Lower leg skin (tissue), 4 donors: ENCODE results near the gene HTR3E. TPM values are rescaled to one million over a fixed set of nuclear protein-coding genes. Genes with fewer than 3 reads are reported as not detected.

ENCODE experiments used
- DNase-seq, 2 donors: peaks; one replicate each; pipeline ENCODE4 v3.0.0-alpha.2; 2019; ENCODE audit warnings: low spot score in 2 of 2
- H3K4me3 ChIP-seq: fragments of 200-600 bp; sonication (generic); 2 replicates; pipeline ENCODE4 v1.5.1; 2017; ENCODE audit warnings: mild to moderate bottlenecking, low read depth; ENCODE audit not compliant: poor library complexity, severe bottlenecking
- CTCF ChIP-seq, 3 donors: fragments of 450-650 bp; IDR thresholded peaks; one replicate each; pipeline ENCODE4 v1.5.1; 2016; ENCODE audit warnings: antibody characterized with exemption in 3 of 3, mild to moderate bottlenecking in 3 of 3, moderate library complexity in 2 of 3
- POLR2A ChIP-seq, 2 donors: fragments of 450-650 bp; IDR thresholded peaks; one replicate each; pipeline ENCODE4 v1.6.1; 2016 to 2017; ENCODE audit warnings: antibody characterized with exemption in 2 of 2, mild to moderate bottlenecking in 1 of 2, moderate library complexity in 1 of 2
- WGBS, 2 donors: methylation state at CpG; one replicate each; pipeline ENCODE4 v1.1.5; 2018; 5-methylcytosine and 5-hydroxymethylcytosine counted together
- intact Hi-C: fragments of 100-400 bp; cut with DNase I; formaldehyde crosslinking; loops from one replicate; pipeline ENCODE4 v1.15.0; 2023; ENCODE audit warnings: low total_unique reads
- total RNA-seq, 4 donors: library from RNA; depleted of rRNA; stranded (reverse); fragments of >200 nt; gene quantifications; one replicate each; pipeline ENCODE4 v1.1.0, GENCODE V29; 2016

Gene HTR3E
- total RNA-seq, 4 donors from 2014 or later, result not detected

DNA sequence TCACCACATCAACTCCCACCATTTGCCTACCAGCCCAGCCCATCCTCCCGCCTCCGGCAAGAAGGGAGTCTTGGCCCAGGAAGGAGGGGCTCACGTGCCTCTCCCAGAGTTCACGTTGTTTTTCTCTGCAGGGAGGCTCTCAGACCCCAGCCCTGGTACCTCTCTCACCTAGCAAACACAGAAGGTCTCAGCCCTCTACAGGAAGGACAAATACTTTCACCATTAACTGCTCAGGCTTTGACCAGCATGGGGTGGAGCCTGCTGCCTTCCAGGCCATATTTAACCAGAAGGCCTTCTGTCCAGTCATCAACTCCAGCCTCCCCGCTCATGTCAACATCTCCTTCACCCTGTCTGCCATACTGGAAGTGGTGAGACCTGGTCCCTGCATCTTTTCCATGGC lies 19.0 kb upstream of the HTR3E start:
- TF ChIP-seq POLR2A (IDR thresholded peaks at IDR 0.05) (no peak), CTCF (IDR thresholded peaks at IDR 0.05) (no peak)
- DNase-seq, result no peak
- H3K4me3 ChIP-seq, result no peak overlapping the region
- intact Hi-C loops, result no loop called here
- whole genome bisulfite sequencing, 2 donors, result 71 to 73% methylated on average over 5 of the region's 5 CpGs

- WGBS, 2 donors, result 80 to 82% methylated on average over 3 of the region's 3 CpGs
These were observed 18.0 kb upstream of the HTR3E start for GRCh38 chr3:184078851-184079250.

DNA sequence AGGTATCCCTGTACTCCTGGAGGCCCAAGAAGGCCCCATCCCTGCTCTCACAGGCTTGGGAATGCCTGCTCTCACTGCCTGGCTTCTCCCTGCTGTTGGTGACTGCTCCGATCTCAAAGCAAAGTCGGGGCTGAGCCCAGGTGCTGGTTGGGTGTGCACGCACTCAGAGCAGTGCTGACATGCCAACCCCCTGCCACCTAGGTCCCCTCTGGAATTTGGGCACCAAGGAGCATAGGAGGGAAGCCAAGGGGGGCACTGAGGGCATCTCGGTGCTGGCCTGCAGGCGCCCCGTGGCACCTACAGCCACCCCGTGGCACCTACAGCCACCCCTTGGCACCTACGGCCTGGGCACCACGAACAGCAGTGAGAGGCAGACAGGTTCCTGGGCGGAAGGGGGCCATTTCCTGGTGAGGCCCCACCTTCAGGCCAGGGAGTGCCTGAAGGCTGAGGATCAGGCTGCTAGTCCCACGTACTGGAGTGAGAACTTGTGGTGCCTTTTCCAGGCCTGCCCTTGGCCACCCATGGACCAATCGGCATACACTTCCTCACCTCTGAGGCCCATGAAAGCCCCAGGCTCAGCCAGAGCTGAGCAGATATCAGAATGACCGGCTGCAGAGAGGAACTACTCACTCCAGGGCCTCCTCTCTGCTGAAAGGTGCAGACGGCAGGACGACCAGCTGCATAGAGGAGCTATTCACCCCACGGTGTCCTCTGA lies 15.6 kb upstream of the HTR3E start:
- WGBS, 2 donors, result 83 to 86% methylated on average over 8 to 13 of the region's 16 CpGs
- no peak overlapping the region for H3K4me3 ChIP-seq
- TF ChIP-seq POLR2A (IDR thresholded peaks at IDR 0.05) (no peak), CTCF (IDR thresholded peaks at IDR 0.05) (no peak)
- intact Hi-C loops, result no loop called here
- no peak for DNase-seq

More at GRCh38 chr3:184078851-184079250, 18.0 kb upstream of the HTR3E start:
- no peak for DNase-seq
- no peak overlapping the region for H3K4me3 ChIP-seq
- no peak for TF ChIP-seq CTCF (IDR thresholded peaks at IDR 0.05)
- TF ChIP-seq POLR2A (IDR thresholded peaks at IDR 0.05), result no peak
- intact Hi-C loops, result no loop called here

DNA sequence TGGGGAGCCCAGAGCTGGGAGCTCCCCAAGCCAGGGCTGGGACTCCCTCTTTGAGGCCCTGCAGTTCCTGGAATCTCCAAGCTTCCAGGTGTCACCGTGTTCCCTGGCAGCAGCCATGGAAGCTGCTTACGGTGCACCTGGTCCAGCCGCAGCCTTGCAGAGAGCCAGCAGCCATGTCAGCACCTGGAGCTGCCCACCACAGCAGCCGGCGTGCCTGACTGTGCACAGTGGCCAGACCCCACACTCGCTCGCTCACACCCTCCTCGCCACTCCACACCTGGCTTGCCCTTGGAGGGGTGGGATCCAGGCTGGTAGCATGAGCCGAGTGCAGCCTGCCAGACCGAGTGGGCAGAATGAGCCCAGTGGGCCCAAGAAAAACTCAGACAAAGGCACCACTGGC lies 14.8 kb upstream of the HTR3E start:
- DNase-seq, result no peak
- intact Hi-C loops, result no loop called here
- 90 to 93% methylated on average over 7 to 10 of the region's 10 CpGs for WGBS, 2 donors
- no peak overlapping the region for H3K4me3 ChIP-seq
- TF ChIP-seq CTCF (IDR thresholded peaks at IDR 0.05) (no peak), POLR2A (IDR thresholded peaks at IDR 0.05) (no peak)

DNA sequence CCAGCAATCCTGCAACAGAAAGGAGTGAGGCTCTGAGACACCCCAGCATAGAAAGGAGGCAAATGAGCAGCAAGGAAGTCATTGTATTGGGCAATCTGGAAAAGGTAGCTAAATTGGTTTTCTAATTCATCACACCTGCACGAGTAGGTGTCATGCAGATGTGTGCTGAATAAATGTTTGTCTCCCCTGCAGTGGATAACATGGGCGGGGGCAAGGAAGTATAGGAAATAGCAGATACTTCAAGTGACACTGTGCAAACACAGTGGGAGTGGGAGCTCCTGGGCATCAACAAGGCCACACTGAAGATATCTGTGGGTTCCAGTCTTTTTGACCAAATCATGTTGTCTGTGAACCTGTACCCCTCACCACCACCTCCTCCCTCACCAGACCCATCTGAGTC lies 14.4 kb upstream of the HTR3E start:
- DNase-seq, result no peak
- intact Hi-C loops, result no loop called here
- TF ChIP-seq CTCF (IDR thresholded peaks at IDR 0.05), result no peak
- TF ChIP-seq POLR2A (IDR thresholded peaks at IDR 0.05), result no peak
- no peak overlapping the region for H3K4me3 ChIP-seq
- WGBS, 2 donors, result 65 to 78% methylated on average over 2 of the region's 2 CpGs

- 52 to 59% methylated on average over 3 of the region's 3 CpGs for WGBS, 2 donors
- H3K4me3 ChIP-seq, result no peak overlapping the region
- DNase-seq, result no peak
- TF ChIP-seq CTCF (IDR thresholded peaks at IDR 0.05), result no peak
- intact Hi-C loops, result no loop called here
These were observed 11.4 kb upstream of the HTR3E start for GRCh38 chr3:184085389-184085852.
